IPS DF 6.9 (cell line): ENCODE measurements around the gene CHN1.

Source experiments
- DNase-seq: peaks from one replicate; pipeline ENCODE4 v3.0.0-alpha.2; 2013; ENCODE audit warnings: low read depth, low spot score
- H3K27ac ChIP-seq: one replicate; pipeline ENCODE4 v1.5.1; 2013; ENCODE audit warnings: low read length, control low read depth
- H3K27me3 ChIP-seq: 2 replicates; pipeline ENCODE4 v1.6.1; 2013; ENCODE audit warnings: mild to moderate bottlenecking, low read length; ENCODE audit not compliant: control insufficient read depth, insufficient read depth
- H3K36me3 ChIP-seq: 2 replicates; pipeline ENCODE4 v1.6.1; 2013; ENCODE audit warnings: low read length; ENCODE audit not compliant: control insufficient read depth, insufficient read depth
- H3K4me1 ChIP-seq: 2 replicates; pipeline ENCODE4 v1.6.1; 2013; ENCODE audit warnings: low read length; ENCODE audit not compliant: control insufficient read depth, insufficient read depth
- H3K4me3 ChIP-seq: 2 replicates; pipeline ENCODE4 v1.5.1; 2013; ENCODE audit warnings: mild to moderate bottlenecking, low read length
- H3K9me3 ChIP-seq: 2 replicates; pipeline ENCODE4 v1.6.1; 2013; ENCODE audit warnings: low read length, inconsistent platforms; ENCODE audit not compliant: control insufficient read depth, insufficient read depth
- WGBS: extraction: QIAGEN DNeasy Blood & Tissue Kit; methylation state at CpG from one replicate; pipeline ENCODE4 v1.1.7; 2013; ENCODE audit warnings: mixed read lengths, missing lambda C conversion rate; ENCODE audit not compliant: insufficient read length, insufficient coverage; 5-methylcytosine and 5-hydroxymethylcytosine counted together

Gene CHN1

DNA sequence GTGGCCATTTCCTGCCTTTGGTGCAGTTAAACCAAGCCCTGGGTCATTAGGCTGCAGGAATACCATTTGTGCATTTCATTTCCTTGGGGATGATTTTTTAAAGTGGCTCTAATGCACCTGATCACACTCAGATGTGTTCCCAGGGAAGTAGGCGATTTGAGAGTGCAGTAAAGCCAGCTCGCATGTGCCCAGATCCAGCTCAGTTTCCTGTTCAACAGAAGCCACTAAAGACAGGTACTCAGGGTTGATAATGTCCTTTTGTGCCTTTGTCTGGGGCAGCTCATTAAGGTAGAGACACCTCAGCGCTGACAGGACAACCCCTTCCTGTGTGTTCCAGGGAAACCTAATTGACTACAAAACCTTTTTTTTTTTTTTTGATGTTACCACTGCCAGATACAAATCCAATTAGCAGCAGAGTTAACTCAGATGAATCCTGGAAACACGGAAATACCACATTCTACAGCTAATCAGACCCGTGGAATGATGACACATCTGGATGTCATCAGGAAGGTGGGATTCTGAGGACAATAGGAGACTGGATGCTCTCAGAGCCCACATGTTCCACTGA, 225.7 kb downstream of the CHN1 start:
- Histone ChIP-seq H3K36me3 (no peaks in the 10 kb centered on the region), H3K4me3 (no peak overlapping the region), H3K9me3 (no peaks in the 10 kb centered on the region), H3K27me3 (no peaks in the 10 kb centered on the region), H3K4me1 (peaks cover 2% of the 10 kb centered on the region; the same call in 1 of the 2 replicates), H3K27ac (no peak overlapping the region)
- no CpG with 5 or more reads among the region's 5 CpGs for WGBS
- no peak for DNase-seq

DNA sequence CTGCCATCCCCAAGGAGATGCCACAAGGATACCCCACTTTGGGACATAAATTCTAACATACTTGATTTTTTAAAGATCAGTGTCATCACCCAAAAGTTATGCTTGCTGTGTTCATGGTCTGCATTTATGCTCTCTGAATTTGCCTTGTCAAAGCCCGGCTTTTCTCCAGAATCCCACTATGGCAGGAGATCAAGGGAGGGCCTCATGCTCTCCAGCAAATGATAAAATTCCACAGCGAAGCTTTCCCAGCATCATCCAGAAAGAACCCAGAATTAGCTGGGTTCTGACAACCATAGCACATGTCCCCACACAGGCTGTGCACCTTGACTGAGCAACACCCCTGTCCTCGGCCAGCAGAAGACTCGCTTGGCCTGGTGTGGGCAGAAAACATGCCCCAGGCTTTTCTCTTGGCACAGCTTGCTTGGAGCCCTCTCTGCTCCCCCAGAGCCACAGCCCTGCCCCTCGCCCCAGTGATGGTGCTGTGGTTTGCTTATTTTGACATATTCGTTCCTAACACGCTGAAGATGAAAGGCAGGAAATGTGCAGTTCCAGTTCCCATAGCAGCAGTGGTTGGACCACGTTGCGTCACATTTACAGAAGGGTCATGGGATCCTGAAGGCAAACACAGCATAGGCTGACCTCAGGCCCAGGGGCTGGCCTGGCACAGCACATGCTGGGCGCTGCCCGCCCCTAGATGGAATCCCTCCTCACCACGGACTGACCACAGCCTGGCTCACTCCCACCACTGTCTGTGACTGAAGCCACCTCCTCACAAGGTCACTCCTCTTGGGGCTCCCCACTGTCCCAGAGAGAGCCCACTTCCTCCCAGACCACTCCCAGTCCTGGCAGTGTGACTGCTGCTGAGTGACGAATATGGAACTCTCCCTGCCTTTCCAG, 226.8 kb downstream of the CHN1 start:
- peaks cover 2% of the 10 kb centered on the region; the same call in 1 of the 2 replicates for H3K4me1 ChIP-seq
- H3K27me3 ChIP-seq: no peaks in the 10 kb centered on the region
- H3K9me3 ChIP-seq: no peaks in the 10 kb centered on the region
- H3K27ac ChIP-seq: no peak overlapping the region
- DNase-seq: no peak
- WGBS: no CpG with 5 or more reads among the region's 13 CpGs
- no peaks in the 10 kb centered on the region for H3K36me3 ChIP-seq
- H3K4me3 ChIP-seq: no peak overlapping the region

DNA sequence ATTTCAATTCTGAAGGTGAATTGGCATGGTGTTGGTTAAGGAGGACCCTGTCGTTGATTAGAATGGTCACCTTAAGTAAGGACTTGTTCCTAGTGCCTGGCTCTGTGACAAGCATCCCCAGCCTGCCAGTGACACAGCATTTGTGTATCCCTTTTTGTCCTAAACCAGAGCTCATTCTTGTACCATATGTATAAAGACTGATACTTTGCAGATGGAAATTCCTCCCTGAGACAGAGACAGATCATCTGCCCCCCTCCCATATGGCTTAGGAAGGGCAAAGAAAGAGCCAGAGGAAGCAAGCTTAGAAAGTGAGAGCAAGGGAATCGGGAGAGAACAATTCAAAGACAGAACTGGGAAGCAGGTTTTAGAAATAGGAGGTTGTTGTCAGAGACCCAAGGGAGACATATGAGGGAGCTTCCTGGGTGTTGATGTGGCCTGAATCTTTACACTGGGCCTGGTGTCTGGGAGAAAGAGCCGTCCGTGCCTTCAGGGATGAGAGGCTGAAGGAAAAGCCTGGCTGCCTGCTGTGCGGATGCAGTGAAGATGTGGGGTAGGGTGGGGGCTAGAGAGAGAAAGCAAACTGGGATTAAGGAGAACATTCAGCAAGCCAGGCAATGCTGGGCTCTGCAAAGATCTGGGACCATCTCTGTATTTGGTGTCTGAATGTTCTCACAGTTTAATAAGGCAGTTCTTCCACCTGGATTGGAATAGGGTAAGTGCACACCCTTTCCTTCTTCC, 227.7 kb downstream of the CHN1 start:
- no peaks in the 10 kb centered on the region for H3K27me3 ChIP-seq
- H3K9me3 ChIP-seq: no peaks in the 10 kb centered on the region
- H3K27ac ChIP-seq: no peak overlapping the region
- no peaks in the 10 kb centered on the region for H3K36me3 ChIP-seq
- H3K4me1 ChIP-seq: peaks cover 2% of the 10 kb centered on the region; the same call in 1 of the 2 replicates
- DNase-seq: no peak
- H3K4me3 ChIP-seq: no peak overlapping the region
- WGBS: no CpG with 5 or more reads among the region's 5 CpGs

DNA sequence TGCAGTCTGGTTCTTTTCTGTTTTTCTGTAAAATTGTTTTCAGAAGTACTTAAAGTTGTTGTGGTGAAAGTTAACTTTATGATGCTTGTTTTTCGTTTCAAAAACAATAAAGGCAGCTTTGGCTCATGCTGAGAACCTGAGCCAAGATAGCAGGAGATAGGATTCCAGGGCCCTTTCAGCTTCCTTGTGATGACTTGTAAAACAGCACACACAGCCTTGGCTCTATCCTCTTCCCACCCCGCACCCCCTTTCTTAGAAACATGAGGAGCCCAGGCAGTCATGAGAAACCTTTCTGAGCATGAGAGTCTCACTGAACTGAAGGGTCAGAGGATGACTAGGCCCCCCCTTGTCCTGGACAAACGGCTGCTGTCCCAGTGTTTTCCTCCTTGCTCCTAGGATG, 228.5 kb downstream of the CHN1 start:
- no peak overlapping the region for H3K27ac ChIP-seq
- WGBS: no CpG with 5 or more reads among the region's 3 CpGs
- H3K4me3 ChIP-seq: no peak overlapping the region
- no peaks in the 10 kb centered on the region for H3K27me3 ChIP-seq
- DNase-seq: no peak
- H3K4me1 ChIP-seq: peaks cover 6% of the 10 kb centered on the region; the same call in 1 of the 2 replicates
- H3K36me3 ChIP-seq: no peaks in the 10 kb centered on the region
- no peaks in the 10 kb centered on the region for H3K9me3 ChIP-seq

DNA sequence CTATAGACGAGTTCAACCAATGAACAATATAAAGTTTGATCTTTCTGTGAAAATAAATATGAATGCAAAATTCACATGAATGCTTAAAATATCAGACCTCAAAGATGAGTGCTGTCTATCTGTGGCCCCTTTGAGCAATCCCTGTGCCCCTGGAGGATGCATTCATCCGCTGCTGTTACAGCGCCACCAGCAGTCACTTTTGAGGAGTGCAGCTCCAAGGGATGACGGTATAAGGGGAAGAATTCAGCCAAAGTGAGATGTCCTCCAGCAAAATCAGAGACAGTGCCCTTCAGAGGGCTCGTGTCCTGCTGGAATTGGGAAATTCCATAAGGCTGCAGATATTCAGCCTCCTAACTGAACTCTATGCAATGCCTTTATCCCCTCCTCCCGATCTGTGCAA, 229.0 kb downstream of the CHN1 start:
- no peaks in the 10 kb centered on the region for H3K9me3 ChIP-seq
- WGBS: no CpG with 5 or more reads among the region's 6 CpGs
- H3K27ac ChIP-seq: no peak overlapping the region
- H3K27me3 ChIP-seq: no peaks in the 10 kb centered on the region
- no peaks in the 10 kb centered on the region for H3K36me3 ChIP-seq
- no peak overlapping the region for H3K4me3 ChIP-seq
- DNase-seq: no peak
- peaks cover 6% of the 10 kb centered on the region; the same call in 1 of the 2 replicates for H3K4me1 ChIP-seq

DNA sequence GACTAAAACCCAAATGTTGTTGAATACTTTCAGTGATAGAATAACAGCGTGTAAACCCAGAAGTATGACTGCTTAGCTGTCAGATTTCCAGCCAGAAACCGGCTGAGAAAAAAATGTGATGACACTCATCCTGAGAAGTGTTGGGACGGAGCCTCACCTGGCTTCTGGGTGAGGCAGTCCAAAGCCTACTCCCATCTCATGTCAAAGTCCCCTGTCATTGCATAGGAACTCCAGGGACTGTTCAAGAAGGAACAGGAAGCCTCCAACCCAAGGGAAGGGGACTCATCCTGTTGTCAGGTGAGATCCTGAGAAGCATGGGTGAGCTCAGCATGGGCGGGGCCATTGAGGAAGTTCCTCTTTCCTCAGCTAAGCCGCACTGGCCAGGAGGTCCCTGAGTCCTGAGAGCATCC, 229.6 kb downstream of the CHN1 start:
- Histone ChIP-seq H3K4me3 (no peak overlapping the region), H3K27ac (no peak overlapping the region), H3K4me1 (peaks cover 8% of the 10 kb centered on the region), H3K36me3 (no peaks in the 10 kb centered on the region), H3K9me3 (no peaks in the 10 kb centered on the region), H3K27me3 (no peaks in the 10 kb centered on the region)
- no peak for DNase-seq
- WGBS: no CpG with 5 or more reads among the region's 5 CpGs

DNA sequence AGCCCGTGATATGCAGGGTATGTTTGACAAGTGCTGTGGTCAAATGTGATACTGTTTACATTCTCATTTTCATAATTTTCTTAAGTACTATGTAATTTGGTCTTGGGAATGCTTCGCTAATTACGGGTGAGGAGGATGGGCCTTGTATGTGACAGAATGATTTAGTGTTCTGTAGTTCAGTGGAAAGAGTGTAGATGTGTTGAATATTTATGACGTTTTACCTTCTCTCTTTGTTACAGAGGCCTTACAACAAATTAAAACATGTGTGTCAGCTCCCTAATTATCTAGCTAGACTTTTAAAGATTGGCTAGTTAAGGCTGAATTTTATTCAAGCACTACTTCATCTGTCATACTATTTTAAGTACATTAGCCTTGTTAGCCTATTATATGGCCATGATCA, 230.3 kb downstream of the CHN1 start:
- H3K27ac ChIP-seq: no peak overlapping the region
- no peaks in the 10 kb centered on the region for H3K27me3 ChIP-seq
- H3K36me3 ChIP-seq: no peaks in the 10 kb centered on the region
- no peak for DNase-seq
- no peak overlapping the region for H3K4me3 ChIP-seq
- WGBS: no CpG with 5 or more reads among the region's 4 CpGs
- H3K9me3 ChIP-seq: no peaks in the 10 kb centered on the region
- peaks cover 8% of the 10 kb centered on the region for H3K4me1 ChIP-seq

DNA sequence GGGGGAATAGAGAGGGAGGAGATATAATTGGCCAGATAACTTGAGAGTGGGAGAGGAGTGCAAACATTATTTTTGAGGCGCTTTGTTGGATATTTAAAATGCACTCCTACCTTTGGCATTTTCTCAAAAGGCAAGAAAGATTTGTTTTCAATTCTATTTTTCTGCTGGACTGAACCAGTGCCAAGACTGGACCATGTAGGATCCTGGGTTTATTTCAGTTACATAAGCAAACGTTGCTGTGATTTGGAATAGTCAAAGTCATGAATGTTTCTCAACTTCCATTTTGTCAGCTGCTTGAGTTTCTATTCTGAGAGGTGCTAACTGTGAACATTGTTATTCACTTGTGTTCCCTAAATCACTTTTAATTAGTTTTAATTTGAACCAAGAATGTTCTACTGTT, 232.0 kb downstream of the CHN1 start:
- no peak for DNase-seq
- Histone ChIP-seq H3K9me3 (no peaks in the 10 kb centered on the region), H3K36me3 (no peaks in the 10 kb centered on the region), H3K27me3 (no peaks in the 10 kb centered on the region), H3K4me1 (peaks cover 8% of the 10 kb centered on the region), H3K4me3 (no peak overlapping the region), H3K27ac (no peak overlapping the region)
- WGBS: no CpG with 5 or more reads among the region's 2 CpGs

DNA sequence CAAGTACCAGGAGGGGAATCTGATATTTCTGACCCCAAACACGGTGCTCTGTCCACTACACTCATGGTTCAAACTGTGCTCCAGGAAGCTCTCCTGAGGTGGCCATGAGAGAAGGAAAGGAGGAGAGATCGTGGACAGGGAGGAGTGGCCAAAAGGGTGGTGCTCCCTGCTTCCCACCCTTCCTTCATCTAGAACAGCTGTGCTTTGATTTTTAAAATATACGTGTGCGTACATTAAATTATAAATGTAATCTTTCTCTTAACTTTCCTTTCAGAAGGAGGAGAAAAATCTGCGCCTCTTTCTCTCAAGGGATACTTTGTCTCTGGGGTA, 232.7 kb downstream of the CHN1 start:
- Histone ChIP-seq H3K36me3 (no peaks in the 10 kb centered on the region), H3K27me3 (no peaks in the 10 kb centered on the region), H3K4me3 (no peak overlapping the region), H3K4me1 (peaks cover 8% of the 10 kb centered on the region), H3K9me3 (no peaks in the 10 kb centered on the region), H3K27ac (no peak overlapping the region)
- WGBS: no CpG with 5 or more reads among the region's 5 CpGs
- DNase-seq: no peak

DNA sequence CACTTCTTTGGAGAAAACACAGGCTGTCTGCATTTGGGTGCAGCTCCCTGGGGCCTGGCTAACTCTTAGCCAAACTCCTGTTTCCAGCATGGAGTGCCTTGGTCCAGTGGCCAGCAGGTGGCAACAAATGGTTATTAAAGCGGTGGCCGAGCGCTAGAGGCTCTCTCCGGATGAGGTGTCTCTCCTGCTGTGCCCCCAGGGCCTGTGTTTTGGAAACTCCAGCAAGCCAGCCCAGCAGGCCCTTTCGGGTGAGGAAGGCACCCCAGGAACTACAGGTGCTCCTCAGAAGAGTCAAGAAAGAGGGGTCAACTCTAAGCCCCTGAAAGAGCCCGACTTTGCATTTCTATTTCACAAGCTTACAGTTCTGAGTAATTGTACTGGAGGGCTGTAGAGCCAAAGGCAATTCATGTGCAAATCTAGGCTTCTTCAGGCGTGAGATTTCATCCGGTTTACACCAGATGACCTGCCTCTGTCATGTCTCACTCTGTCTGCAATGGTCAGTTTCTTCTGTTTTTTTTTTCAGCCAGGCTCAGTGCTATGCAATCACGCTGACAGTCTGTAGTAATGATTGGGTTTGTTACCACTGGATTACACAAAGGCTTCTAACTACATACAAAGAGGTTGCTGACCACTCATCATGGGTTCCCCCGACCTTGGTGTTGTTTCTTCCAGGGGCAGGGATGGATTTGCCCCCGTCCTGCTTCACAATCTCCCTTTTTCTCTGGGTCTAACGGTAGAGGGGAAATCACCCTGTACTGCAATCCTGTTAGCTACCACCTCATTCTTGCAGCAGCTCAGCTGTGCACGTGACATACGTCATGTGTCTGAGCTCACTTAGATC, 233.3 kb downstream of the CHN1 start:
- Histone ChIP-seq H3K27ac (no peak overlapping the region), H3K4me3 (no peak overlapping the region)
- WGBS: no CpG with 5 or more reads among the region's 14 CpGs

More for the DNA sequence above, 233.3 kb downstream of the CHN1 start:
- DNase-seq: peak; percentile 82
- H3K27me3 ChIP-seq: no peaks in the 10 kb centered on the region
- H3K36me3 ChIP-seq: no peaks in the 10 kb centered on the region
- H3K4me1 ChIP-seq: peaks cover 8% of the 10 kb centered on the region
- H3K9me3 ChIP-seq: no peaks in the 10 kb centered on the region
